MCF 10A (cell line): Measurements from ENCODE around the gene TCEANC2. TPM values are rescaled to one million over a fixed set of nuclear protein-coding genes. Genes with fewer than 3 reads are reported as not detected.

Experiments used
- BruUV-seq: library from RNA; stranded (reverse); fragments of 400-500 nt; replicated peaks from 2 replicates; lab custom pipeline; 2021; lab: Mats Ljungman, UMichigan
- CTCF ChIA-PET: fragments of 300-600 bp; sonication (Branson Sonifier 250); formaldehyde crosslinking; extraction: SDS; loops from one replicate; lab custom pipeline; 2021; ENCODE audit warnings: antibody characterized with exemption, inconsistent platforms; lab: Yijun Ruan, JAX
- POLR2A ChIA-PET: fragments of 300-600, 350-650 bp; sonication (Branson Sonifier 250); formaldehyde crosslinking; extraction: SDS; loops from one replicate; lab custom pipeline; 2020; ENCODE audit warnings: antibody characterized with exemption, inconsistent platforms; lab: Yijun Ruan, JAX
- DNase-seq: peaks from one replicate; pipeline ENCODE4 v3.0.0-alpha.2; 2018; ENCODE audit not compliant: unreplicated experiment
- H3K27ac Mint-ChIP-seq: one replicate; pipeline ENCODE4 v1.8.0; 2022; ENCODE audit warnings: mild to moderate bottlenecking, low read depth, mixed read lengths; ENCODE audit not compliant: unreplicated experiment
- H3K27me3 Mint-ChIP-seq: one replicate; pipeline ENCODE4 v1.8.0; 2022; ENCODE audit warnings: mixed read lengths; ENCODE audit not compliant: insufficient read depth, unreplicated experiment
- H3K36me3 Mint-ChIP-seq: one replicate; pipeline ENCODE4 v1.8.0; 2022; ENCODE audit warnings: mild to moderate bottlenecking, moderate library complexity, mixed read lengths; ENCODE audit not compliant: insufficient read depth, unreplicated experiment
- H3K4me1 Mint-ChIP-seq: one replicate; pipeline ENCODE4 v1.8.0; 2022; ENCODE audit warnings: mixed read lengths; ENCODE audit not compliant: insufficient read depth, unreplicated experiment
- H3K4me3 Mint-ChIP-seq: one replicate; pipeline ENCODE4 v1.8.0; 2022; ENCODE audit warnings: mild to moderate bottlenecking, moderate library complexity, mixed read lengths; ENCODE audit not compliant: unreplicated experiment
- H3K9me3 Mint-ChIP-seq: one replicate; pipeline ENCODE4 v1.8.0; 2022; ENCODE audit warnings: mixed read lengths; ENCODE audit not compliant: unreplicated experiment
- intact Hi-C: fragments of 100-400 bp; cut with micrococcal nuclease; formaldehyde crosslinking; loops from 2 replicates; pipeline ENCODE4 v1.14.1; 2022
- total RNA-seq: library from RNA; stranded (reverse); gene quantifications from 2 replicates; pipeline ENCODE4 v1.2.3, GENCODE V29; 2022
- TF ChIP-seq, protein P1 (sequence below): fragments of 200-600 bp; IDR thresholded peaks from one replicate; pipeline ENCODE4 v1.8.0; 2022; ENCODE audit warnings: antibody characterized with exemption, mild to moderate bottlenecking; ENCODE audit not compliant: unreplicated experiment

TCEANC2 gene
- total RNA-seq, 1 experiment from 2014 or later: 3.6 TPM

DNA sequence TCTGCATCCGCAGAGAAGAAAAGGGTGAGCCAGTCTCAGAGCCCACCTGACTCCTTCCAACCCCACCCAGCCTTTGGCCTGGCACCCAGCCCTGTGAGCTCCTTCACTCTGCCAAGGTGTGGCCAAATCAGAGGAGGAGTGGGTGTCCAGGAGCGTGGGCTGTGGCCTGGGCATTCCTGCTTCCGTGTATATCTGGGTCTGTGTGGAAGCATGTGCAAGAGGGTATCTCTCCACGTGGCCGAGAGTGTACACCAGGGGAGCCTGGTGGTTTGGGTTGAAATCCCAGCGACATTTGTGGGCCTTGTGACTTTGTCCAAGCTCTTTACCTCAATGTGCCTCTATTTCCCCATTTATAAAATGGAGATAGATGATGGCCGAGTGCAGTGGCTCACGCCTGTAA, 69.6 kb downstream of the TCEANC2 start:
- no peak for DNase-seq
- BruUV-seq: no TSS peak
- no peaks in the 10 kb centered on the region for H3K27me3 Mint-ChIP-seq
- H3K27ac Mint-ChIP-seq: no peak overlapping the region
- no peaks in the 10 kb centered on the region for H3K4me1 Mint-ChIP-seq
- ChIA-PET POLR2A (interaction anchor here (2.1 kb wide), 1 partner anchor 77 kb away, joined by 7 read pairs; the partner anchor contains the start of genes CYB5RL and MRPL37), CTCF (interaction anchor here (0.5 to 1.5 kb wide), 8 partner anchors 9 to 846 kb away, joined by 3 to 5 read pairs (median 3); no protein-coding TSS in a partner anchor)
- no peaks in the 10 kb centered on the region for H3K36me3 Mint-ChIP-seq
- H3K9me3 Mint-ChIP-seq: no peaks in the 10 kb centered on the region
- TF ChIP-seq, protein P1, sequence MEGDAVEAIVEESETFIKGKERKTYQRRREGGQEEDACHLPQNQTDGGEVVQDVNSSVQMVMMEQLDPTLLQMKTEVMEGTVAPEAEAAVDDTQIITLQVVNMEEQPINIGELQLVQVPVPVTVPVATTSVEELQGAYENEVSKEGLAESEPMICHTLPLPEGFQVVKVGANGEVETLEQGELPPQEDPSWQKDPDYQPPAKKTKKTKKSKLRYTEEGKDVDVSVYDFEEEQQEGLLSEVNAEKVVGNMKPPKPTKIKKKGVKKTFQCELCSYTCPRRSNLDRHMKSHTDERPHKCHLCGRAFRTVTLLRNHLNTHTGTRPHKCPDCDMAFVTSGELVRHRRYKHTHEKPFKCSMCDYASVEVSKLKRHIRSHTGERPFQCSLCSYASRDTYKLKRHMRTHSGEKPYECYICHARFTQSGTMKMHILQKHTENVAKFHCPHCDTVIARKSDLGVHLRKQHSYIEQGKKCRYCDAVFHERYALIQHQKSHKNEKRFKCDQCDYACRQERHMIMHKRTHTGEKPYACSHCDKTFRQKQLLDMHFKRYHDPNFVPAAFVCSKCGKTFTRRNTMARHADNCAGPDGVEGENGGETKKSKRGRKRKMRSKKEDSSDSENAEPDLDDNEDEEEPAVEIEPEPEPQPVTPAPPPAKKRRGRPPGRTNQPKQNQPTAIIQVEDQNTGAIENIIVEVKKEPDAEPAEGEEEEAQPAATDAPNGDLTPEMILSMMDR: no peak
- intact Hi-C loops: no loop called here
- H3K4me3 Mint-ChIP-seq: no peak overlapping the region

DNA sequence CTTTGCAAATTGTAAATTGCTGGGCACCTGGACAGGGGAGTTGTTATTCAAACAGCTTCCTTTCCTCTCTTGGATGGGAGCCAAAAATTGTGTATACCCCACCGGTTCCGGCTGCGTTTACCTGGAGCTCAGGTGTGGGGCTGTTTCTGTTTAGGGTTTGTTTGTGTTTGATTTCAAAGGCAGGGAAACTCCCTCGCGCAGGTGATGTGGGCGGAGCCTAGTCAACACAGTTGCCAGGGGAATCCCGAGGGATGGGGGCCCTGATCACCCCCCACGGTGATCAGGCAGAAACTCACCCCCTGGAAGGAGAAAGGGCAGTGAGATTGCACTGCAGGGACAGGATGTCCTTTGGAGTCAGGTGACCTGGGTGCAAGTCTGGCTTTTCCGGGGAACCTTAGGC, 71.1 kb downstream of the TCEANC2 start:
- no peaks in the 10 kb centered on the region for H3K27me3 Mint-ChIP-seq
- TF ChIP-seq, protein P1: no peak
- ChIA-PET POLR2A (no interaction called here), CTCF (interaction anchor here (0.6 to 1.5 kb wide), 5 partner anchors 84 to 365 kb away, joined by 3 to 5 read pairs (median 3); no protein-coding TSS in a partner anchor)
- no peak overlapping the region for H3K27ac Mint-ChIP-seq
- DNase-seq: no peak
- intact Hi-C loops: no loop called here
- H3K4me3 Mint-ChIP-seq: no peak overlapping the region
- no peaks in the 10 kb centered on the region for H3K4me1 Mint-ChIP-seq
- no peaks in the 10 kb centered on the region for H3K9me3 Mint-ChIP-seq
- no peaks in the 10 kb centered on the region for H3K36me3 Mint-ChIP-seq
- BruUV-seq: no TSS peak

- Mint-ChIP-seq H3K27me3 (no peaks in the 10 kb centered on the region), H3K4me1 (no peaks in the 10 kb centered on the region), H3K36me3 (no peaks in the 10 kb centered on the region), H3K9me3 (no peaks in the 10 kb centered on the region), H3K27ac (no peak overlapping the region), H3K4me3 (no peak overlapping the region)
- intact Hi-C loops: loop anchor here (5.0 kb wide), 1 partner anchor 77 kb away; the partner anchor contains the start of genes CYB5RL and MRPL37
- ChIA-PET CTCF (interaction anchor here (0.6 to 0.8 kb wide), 5 partner anchors 10 to 685 kb away, joined by 3 to 6 read pairs (median 3); no protein-coding TSS in a partner anchor), POLR2A (interaction anchor here (1.2 kb wide), 1 partner anchor 364 kb away, joined by 3 read pairs; no protein-coding TSS in a partner anchor)
- no peak for DNase-seq
- TF ChIP-seq, protein P1: no peak
- no TSS peak for BruUV-seq
Measured at GRCh38 chr1:54124906-54125305, 71.5 kb downstream of the TCEANC2 start.

GRCh38 chr1:54125386-54126070, 72.1 kb downstream of the TCEANC2 start:
- Mint-ChIP-seq H3K27me3 (peaks cover 2% of the 10 kb centered on the region), H3K9me3 (no peaks in the 10 kb centered on the region), H3K36me3 (no peaks in the 10 kb centered on the region), H3K4me1 (no peaks in the 10 kb centered on the region), H3K4me3 (no peak overlapping the region), H3K27ac (no peak overlapping the region)
- intact Hi-C loops: loop anchor here (5.0 kb wide), 1 partner anchor 77 kb away; the partner anchor contains the start of genes CYB5RL and MRPL37
- DNase-seq: peak; percentile 36
- ChIA-PET POLR2A (interaction anchor here (1.2 kb wide), 1 partner anchor 363 kb away, joined by 3 read pairs; no protein-coding TSS in a partner anchor), CTCF (interaction anchor here (0.6 to 1.2 kb wide), 6 partner anchors 8 to 684 kb away, joined by 3 to 6 read pairs (median 4); partner anchors contain the start of gene CDCP2)
- TF ChIP-seq, protein P1: peak; percentile 12
- no TSS peak for BruUV-seq
